CD14-positive monocyte (primary cell): Measurements from ENCODE around the gene CNST. TPM values are rescaled to one million over a fixed set of nuclear protein-coding genes. Genes with fewer than 3 reads are reported as not detected.

Experiments
- DNase-seq, 3 donors: peaks; one replicate each; pipeline ENCODE4 v3.0.0-alpha.2; 2011 to 2022
- H2AFZ ChIP-seq: 2 replicates; pipeline ENCODE4 v1.6.0; 2012; ENCODE audit warnings: mild to moderate bottlenecking, low read depth, low read length, inconsistent platforms; ENCODE audit not compliant: insufficient read depth, poor library complexity, severe bottlenecking
- H3K27ac ChIP-seq, 2 donors: 1 replicate in 1 of 2; 2 replicates in 1 of 2; pipeline ENCODE4 v1.5.1; 2012 to 2013; ENCODE audit warnings: low read length in 2 of 2, control low read depth in 1 of 2, inconsistent platforms in 1 of 2, low read depth in 1 of 2, mild to moderate bottlenecking in 1 of 2
- H3K27me3 ChIP-seq, 2 donors: one replicate each; pipeline versions ENCODE4 v1.6.0 to v1.6.1; 2011 to 2013; ENCODE audit warnings: low read length in 2 of 2; ENCODE audit not compliant: control insufficient read depth in 2 of 2, insufficient read depth in 2 of 2
- H3K36me3 ChIP-seq, 2 donors: replicated peaks in 1 of 2; 1 replicate in 1 of 2; 2 replicates in 1 of 2; pipeline versions ENCODE4 v1.5.1 to v1.6.1; 2012 to 2013; ENCODE audit warnings: low read length in 2 of 2, control low read depth in 1 of 2, inconsistent platforms in 1 of 2, mild to moderate bottlenecking in 1 of 2; ENCODE audit not compliant: insufficient read depth in 2 of 2, control insufficient read depth in 1 of 2
- H3K4me1 ChIP-seq, 2 donors: 1 replicate in 1 of 2; 2 replicates in 1 of 2; pipeline versions ENCODE4 v1.5.1 to v1.6.1; 2012 to 2013; ENCODE audit warnings: low read length in 2 of 2, control low read depth in 1 of 2, inconsistent platforms in 1 of 2, mild to moderate bottlenecking in 1 of 2, moderate library complexity in 1 of 2; ENCODE audit not compliant: insufficient read depth in 2 of 2, control insufficient read depth in 1 of 2
- H3K4me2 ChIP-seq: replicated peaks from 2 replicates; pipeline ENCODE3; 2012; ENCODE audit warnings: low read length, moderate library complexity, mild to moderate bottlenecking; ENCODE audit not compliant: poor library complexity, severe bottlenecking; ENCODE audit errors: extremely low read depth
- H3K4me3 ChIP-seq, 3 experiments: fragments of 200-600 bp in 1 of 3; sonication (generic) in 1 of 3; replicated peaks in 1 of 3; 1 replicate in 2 of 3; 2 replicates in 1 of 3; pipeline ENCODE4 v1.5.1; 2011 to 2013; ENCODE audit warnings: low read length in 3 of 3, mild to moderate bottlenecking in 3 of 3, control low read depth in 2 of 3, low read depth in 2 of 3, inconsistent platforms in 1 of 3, moderate library complexity in 1 of 3
- H3K79me2 ChIP-seq: 2 replicates; pipeline ENCODE4 v1.6.0; 2012; ENCODE audit warnings: mild to moderate bottlenecking, control low read depth, inconsistent platforms, low read length, moderate library complexity; ENCODE audit not compliant: insufficient read depth
- H3K9ac ChIP-seq: 2 replicates; pipeline ENCODE4 v1.6.0; 2017; ENCODE audit warnings: low read length, mild to moderate bottlenecking; ENCODE audit not compliant: insufficient read depth, poor library complexity, severe bottlenecking
- H3K9me3 ChIP-seq, 2 donors: replicated peaks in 1 of 2; 1 replicate in 1 of 2; 2 replicates in 1 of 2; pipeline versions ENCODE4 v1.5.1 to v1.6.1; 2012 to 2013; ENCODE audit warnings: low read length in 2 of 2, control low read depth in 1 of 2; ENCODE audit not compliant: control insufficient read depth in 1 of 2, insufficient read depth in 1 of 2
- H4K20me1 ChIP-seq: 2 replicates; pipeline ENCODE4 v1.6.0; 2012; ENCODE audit warnings: mild to moderate bottlenecking, low read length, control low read depth, moderate library complexity; ENCODE audit not compliant: insufficient read depth
- H3K27ac Mint-ChIP-seq, 7 donors: one replicate each; pipeline ENCODE4 v1.8.0; 2020; ENCODE audit warnings: mild to moderate bottlenecking in 7 of 7, mixed read lengths in 7 of 7, moderate library complexity in 6 of 7, inconsistent platforms in 2 of 7
- H3K27me3 Mint-ChIP-seq, 3 donors: one replicate each; pipeline ENCODE4 v1.8.0; 2021 to 2022; ENCODE audit warnings: low read depth in 3 of 3, mild to moderate bottlenecking in 3 of 3, mixed read lengths in 3 of 3, moderate library complexity in 3 of 3, inconsistent platforms in 1 of 3
- H3K36me3 Mint-ChIP-seq, 2 donors: one replicate each; pipeline ENCODE4 v1.8.0; 2020; ENCODE audit warnings: mixed read lengths in 2 of 2, inconsistent platforms in 1 of 2, mild to moderate bottlenecking in 1 of 2
- H3K4me1 Mint-ChIP-seq: one replicate; pipeline ENCODE4 v1.8.0; 2020; ENCODE audit warnings: mild to moderate bottlenecking, mixed read lengths
- H3K4me3 Mint-ChIP-seq, 2 donors: one replicate each; pipeline ENCODE4 v1.8.0; 2020; ENCODE audit warnings: mild to moderate bottlenecking in 2 of 2, mixed read lengths in 2 of 2, moderate library complexity in 1 of 2
- H3K9me3 Mint-ChIP-seq, 7 donors: one replicate each; pipeline ENCODE4 v1.8.0; 2020 to 2022; ENCODE audit warnings: mixed read lengths in 7 of 7, mild to moderate bottlenecking in 6 of 7, moderate library complexity in 6 of 7, inconsistent platforms in 2 of 7
- WGBS: methylation state at CpG from one replicate; pipeline ENCODE4 v1.1.5; 2013; ENCODE audit warnings: missing lambda C conversion rate; ENCODE audit not compliant: insufficient coverage; 5-methylcytosine and 5-hydroxymethylcytosine counted together
- intact Hi-C, 2 donors: fragments of 100-400 bp; cut with micrococcal nuclease; formaldehyde crosslinking; loops; one replicate each; pipeline versions ENCODE4 v1.15.0 to v1.15.1; 2023
- polyA plus RNA-seq, 3 donors: library from polyadenylated mRNA; depleted of rRNA in 1 of 3; unstranded in 2 of 3; stranded (reverse) in 1 of 3; fragments of 300-500 nt in 2 of 3; fragments of >200 nt in 1 of 3; fragmentation: Illumina TruSeq in 2 of 3; gene quantifications; 1 replicate in 2 of 3; 2 replicates in 1 of 3; pipeline ENCODE4 v1.2.3, GENCODE V29; 2012 to 2021
- TF ChIP-seq, protein P1 (sequence below): fragments of 200-600 bp; IDR thresholded peaks from one replicate; pipeline ENCODE4 v1.8.0; 2022; ENCODE audit warnings: antibody characterized with exemption, mild to moderate bottlenecking

Gene CNST
- polyA plus RNA-seq, 3 donors, result 11.0 to 14.1 (median 13.7) TPM

DNA sequence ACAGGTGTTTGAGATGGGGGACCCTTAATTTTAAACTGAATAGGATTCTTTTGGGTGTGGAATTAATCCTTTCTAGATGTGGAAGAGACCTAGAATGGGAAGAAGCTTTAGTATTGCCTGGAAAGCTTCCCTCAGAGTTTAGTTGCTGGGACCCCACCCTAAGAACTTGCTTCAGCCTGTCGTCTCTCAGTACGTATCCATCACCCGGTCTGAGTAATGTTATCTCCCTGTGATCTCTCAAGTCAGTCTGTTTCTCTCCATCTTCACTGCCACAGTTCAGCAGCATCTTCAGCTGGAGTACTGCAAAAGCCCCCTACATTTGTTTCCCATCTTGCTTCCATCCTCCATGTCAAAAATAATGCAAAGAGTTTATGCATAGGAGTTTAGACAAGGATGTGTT, 28.9 kb downstream of the CNST start:
- H3K4me1 Mint-ChIP-seq, result peaks cover 8% of the 10 kb centered on the region
- Histone ChIP-seq H3K36me3 (peaks cover 18 to 55% of the 10 kb centered on the region in 2 donors), H3K27me3 (no peaks in the 10 kb centered on the region), H2AFZ (no peak overlapping the region), H4K20me1 (peaks cover 25% of the 10 kb centered on the region), H3K4me2 (no peak overlapping the region), H3K4me3 (no peak overlapping the region), H3K4me1 (no peaks in the 10 kb centered on the region), H3K27ac (no peak overlapping the region), H3K9ac (no peak overlapping the region), H3K9me3 (peaks cover under 1 to 2% of the 10 kb centered on the region in 2 donors), H3K79me2 (peaks cover 90% of the 10 kb centered on the region)
- H3K4me3 Mint-ChIP-seq, result no peak overlapping the region
- peaks cover 0 to 7% (median 3%) of the 10 kb centered on the region in 7 donors for H3K9me3 Mint-ChIP-seq
- intact Hi-C loops, result no loop called here
- DNase-seq, result no peak
- H3K27me3 Mint-ChIP-seq, result no peaks in the 10 kb centered on the region
- peaks cover 42 to 44% of the 10 kb centered on the region in 2 donors for H3K36me3 Mint-ChIP-seq
- TF ChIP-seq, protein P1, sequence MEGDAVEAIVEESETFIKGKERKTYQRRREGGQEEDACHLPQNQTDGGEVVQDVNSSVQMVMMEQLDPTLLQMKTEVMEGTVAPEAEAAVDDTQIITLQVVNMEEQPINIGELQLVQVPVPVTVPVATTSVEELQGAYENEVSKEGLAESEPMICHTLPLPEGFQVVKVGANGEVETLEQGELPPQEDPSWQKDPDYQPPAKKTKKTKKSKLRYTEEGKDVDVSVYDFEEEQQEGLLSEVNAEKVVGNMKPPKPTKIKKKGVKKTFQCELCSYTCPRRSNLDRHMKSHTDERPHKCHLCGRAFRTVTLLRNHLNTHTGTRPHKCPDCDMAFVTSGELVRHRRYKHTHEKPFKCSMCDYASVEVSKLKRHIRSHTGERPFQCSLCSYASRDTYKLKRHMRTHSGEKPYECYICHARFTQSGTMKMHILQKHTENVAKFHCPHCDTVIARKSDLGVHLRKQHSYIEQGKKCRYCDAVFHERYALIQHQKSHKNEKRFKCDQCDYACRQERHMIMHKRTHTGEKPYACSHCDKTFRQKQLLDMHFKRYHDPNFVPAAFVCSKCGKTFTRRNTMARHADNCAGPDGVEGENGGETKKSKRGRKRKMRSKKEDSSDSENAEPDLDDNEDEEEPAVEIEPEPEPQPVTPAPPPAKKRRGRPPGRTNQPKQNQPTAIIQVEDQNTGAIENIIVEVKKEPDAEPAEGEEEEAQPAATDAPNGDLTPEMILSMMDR, result no peak
- no peak overlapping the region for H3K27ac Mint-ChIP-seq
- 80% methylated on average over 3 of the region's 3 CpGs for WGBS

DNA sequence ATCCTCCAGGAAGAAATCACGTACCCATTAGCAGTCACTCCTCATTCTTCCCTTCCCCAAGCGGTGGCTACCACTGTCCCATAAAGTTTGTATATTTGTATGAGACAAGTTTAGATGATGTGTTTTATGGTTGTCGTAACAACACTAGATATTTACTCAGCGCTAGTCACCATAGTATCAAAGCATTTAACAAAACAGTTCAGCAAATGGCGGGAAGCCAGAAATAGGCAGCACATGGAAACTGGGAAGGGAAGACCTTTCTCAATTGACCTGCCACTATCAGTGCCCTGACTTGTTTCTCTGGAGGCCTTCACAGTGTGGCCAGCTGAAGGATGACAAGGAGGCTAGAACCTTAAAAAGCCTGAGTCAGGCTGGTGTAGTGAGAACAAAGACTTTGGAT, 31.1 kb downstream of the CNST start:
- Histone ChIP-seq H3K9ac (no peak overlapping the region), H3K79me2 (peaks cover 91% of the 10 kb centered on the region), H3K36me3 (peaks cover 8 to 40% of the 10 kb centered on the region in 2 donors), H3K27me3 (no peaks in the 10 kb centered on the region), H3K4me3 (no peak overlapping the region), H3K4me2 (no peak overlapping the region), H2AFZ (no peak overlapping the region), H3K9me3 (no peaks in the 10 kb centered on the region), H3K27ac (no peak overlapping the region), H4K20me1 (peaks cover 33% of the 10 kb centered on the region), H3K4me1 (no peaks in the 10 kb centered on the region)
- 100% methylated on average over 2 of the region's 5 CpGs for WGBS
- Mint-ChIP-seq H3K27ac (peak overlapping the region in 1 of 7 donors; percentile 2), H3K27me3 (no peaks in the 10 kb centered on the region), H3K36me3 (peaks cover 28 to 29% of the 10 kb centered on the region in 2 donors), H3K4me1 (peaks cover 11% of the 10 kb centered on the region), H3K4me3 (no peak overlapping the region), H3K9me3 (peaks cover 0 to under 1% (median 0%) of the 10 kb centered on the region in 7 donors)
- peak in 1 of 3 donors; percentile 10 for DNase-seq
- intact Hi-C loops, result no loop called here
- TF ChIP-seq, protein P1, result no peak
